22Rv1 (cell line): ENCODE data around the gene ERICH2.

Source experiments
- H3K27ac ChIP-seq: fragments of 450-650 bp; 2 replicates; pipeline ENCODE4 v1.5.1; 2017
- CTCF ChIP-seq: fragments of 450-650 bp; IDR thresholded peaks from 2 replicates; pipeline ENCODE4 v1.5.1; 2017; ENCODE audit warnings: mild to moderate bottlenecking
- ZFX ChIP-seq: fragments of 450-650 bp; IDR thresholded peaks from 2 replicates; pipeline ENCODE4 v1.6.1; 2017; ENCODE audit warnings: antibody characterized with exemption, borderline replicate concordance

The ERICH2 gene

GRCh38 chr2:170778900-170779299 is 8.7 kb downstream of the ERICH2 start:
- TF ChIP-seq CTCF (no peak), ZFX (no peak)
- no peak overlapping the region for H3K27ac ChIP-seq

- H3K27ac ChIP-seq, result no peak overlapping the region
- TF ChIP-seq CTCF (no peak), ZFX (no peak)
Measured at GRCh38 chr2:170779304-170779703, 9.1 kb downstream of the ERICH2 start.

GRCh38 chr2:170782673-170783072 is 12.5 kb downstream of the ERICH2 start:
- no peak overlapping the region for H3K27ac ChIP-seq
- no peak for TF ChIP-seq ZFX

- TF ChIP-seq CTCF (no peak), ZFX (no peak)
- no peak overlapping the region for H3K27ac ChIP-seq
Measured at GRCh38 chr2:170783549-170783948, 13.4 kb downstream of the ERICH2 start.

- H3K27ac ChIP-seq, result no peak overlapping the region
- TF ChIP-seq CTCF (no peak), ZFX (no peak)
Measured at GRCh38 chr2:170798996-170799395, 28.8 kb downstream of the ERICH2 start.

GRCh38 chr2:170806548-170806947 is 36.4 kb downstream of the ERICH2 start:
- TF ChIP-seq CTCF (no peak), ZFX (no peak)
- no peak overlapping the region for H3K27ac ChIP-seq

GRCh38 chr2:170812710-170813600 is 42.8 kb downstream of the ERICH2 start:
- no peak overlapping the region for H3K27ac ChIP-seq
- TF ChIP-seq ZFX (no peak), CTCF (peak; percentile 54)
